Stimulated activated CD8-positive, alpha-beta memory T cell treated with anti-CD3 and anti-CD28 coated beads, Interleukin-15, amount 100 ng/mL, for 24 hours (primary cell): Measurements from ENCODE around the gene CRIM1.

Experiments
- DNase-seq: peaks from one replicate; pipeline ENCODE4 v3.0.0-alpha.2; 2020; ENCODE audit warnings: low read depth

CRIM1 gene

DNA sequence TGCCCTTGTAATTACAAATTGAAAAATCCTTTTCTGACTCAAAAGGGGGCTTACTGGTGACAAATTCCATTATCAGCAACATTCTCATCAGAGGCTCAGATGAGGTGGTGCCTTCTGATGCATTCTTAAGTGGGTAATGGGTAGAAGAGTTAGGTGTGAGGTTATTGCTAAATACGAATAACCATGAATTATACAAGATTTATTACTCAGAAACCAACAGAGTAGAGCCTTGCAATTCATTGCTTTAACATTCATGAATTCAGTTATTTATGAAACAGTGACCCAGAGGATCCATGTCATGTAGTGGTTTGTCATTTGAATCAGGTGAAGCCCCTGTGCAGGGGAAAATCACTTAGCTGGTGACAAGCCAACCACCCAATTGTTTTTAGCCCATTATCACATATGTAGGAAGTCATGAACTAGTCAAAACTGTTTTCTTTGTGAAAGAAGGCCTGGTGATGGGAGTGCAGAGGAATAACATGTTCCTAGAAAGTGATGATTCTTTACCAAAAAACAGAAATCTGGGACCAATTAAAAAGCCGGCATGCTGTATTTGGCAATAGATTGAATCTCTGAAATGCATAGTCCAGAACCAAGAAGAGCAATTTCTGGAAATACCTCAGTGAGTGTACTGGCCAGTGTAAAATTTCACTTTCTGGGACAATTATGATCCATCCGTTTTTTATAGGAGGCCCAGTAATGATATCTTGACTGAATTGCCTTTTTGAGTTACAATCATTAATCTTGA, 70.2 kb downstream of the CRIM1 start:
- no peak for DNase-seq

DNA sequence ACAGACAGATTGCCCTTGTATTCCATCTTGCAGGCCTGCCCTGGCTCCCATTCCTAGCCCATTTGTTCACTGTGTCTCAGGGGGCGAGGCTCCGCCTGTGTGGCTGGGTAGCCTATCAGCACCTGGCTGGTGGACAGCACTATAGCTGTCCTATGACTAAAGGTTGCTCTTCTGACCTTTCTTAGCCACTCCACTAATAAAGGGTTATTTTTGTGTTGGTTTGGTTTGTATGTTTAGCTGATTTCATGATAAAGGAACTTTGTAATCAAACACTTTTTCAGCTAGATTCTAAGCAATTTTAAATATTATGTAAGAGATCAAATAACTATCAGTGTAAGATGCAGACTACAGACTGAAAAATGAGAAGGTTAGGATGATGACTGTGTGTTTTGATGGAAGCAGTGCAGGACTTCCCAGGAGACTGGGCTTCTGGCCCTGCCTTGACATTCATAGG, 72.2 kb downstream of the CRIM1 start:
- no peak for DNase-seq

DNA sequence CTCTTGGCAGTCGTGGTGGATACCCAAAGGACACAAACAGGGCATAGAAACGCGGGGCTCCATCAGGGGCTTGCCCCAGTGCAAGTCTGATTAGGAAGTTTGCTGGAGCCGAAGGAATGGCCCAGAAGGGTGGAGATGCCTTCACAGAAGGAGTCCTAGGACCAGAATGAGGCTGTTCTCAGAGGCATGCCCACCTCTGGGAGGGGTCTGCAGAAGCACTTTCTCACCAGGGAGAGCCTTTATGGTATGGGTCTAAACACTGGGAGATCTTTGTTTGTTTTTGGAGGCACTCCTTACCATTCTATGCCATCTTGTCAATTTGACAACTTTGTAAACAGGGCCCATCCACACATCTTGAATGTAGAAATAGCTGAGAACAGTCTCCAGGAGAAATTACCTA, 75.0 kb downstream of the CRIM1 start:
- no peak for DNase-seq

DNA sequence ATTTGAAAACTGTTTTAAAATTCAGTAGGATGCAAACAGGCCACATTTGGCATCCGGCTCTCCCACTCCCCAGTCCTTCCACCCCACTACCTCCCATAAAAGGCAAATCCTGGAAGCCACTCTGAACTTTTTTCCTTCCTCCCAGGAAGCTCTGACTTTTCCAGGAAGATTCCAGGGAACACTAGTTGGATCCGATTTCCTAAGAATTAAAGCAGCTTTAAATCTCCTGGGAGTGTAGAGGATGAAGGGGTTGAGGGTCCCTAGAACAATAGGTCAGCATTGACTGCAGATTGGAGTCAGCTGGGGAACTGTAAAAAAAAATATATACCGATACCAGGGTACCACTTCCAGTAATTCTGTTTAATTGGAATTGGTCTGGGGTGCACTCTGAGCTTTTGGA, 76.9 kb downstream of the CRIM1 start:
- DNase-seq: no peak

DNA sequence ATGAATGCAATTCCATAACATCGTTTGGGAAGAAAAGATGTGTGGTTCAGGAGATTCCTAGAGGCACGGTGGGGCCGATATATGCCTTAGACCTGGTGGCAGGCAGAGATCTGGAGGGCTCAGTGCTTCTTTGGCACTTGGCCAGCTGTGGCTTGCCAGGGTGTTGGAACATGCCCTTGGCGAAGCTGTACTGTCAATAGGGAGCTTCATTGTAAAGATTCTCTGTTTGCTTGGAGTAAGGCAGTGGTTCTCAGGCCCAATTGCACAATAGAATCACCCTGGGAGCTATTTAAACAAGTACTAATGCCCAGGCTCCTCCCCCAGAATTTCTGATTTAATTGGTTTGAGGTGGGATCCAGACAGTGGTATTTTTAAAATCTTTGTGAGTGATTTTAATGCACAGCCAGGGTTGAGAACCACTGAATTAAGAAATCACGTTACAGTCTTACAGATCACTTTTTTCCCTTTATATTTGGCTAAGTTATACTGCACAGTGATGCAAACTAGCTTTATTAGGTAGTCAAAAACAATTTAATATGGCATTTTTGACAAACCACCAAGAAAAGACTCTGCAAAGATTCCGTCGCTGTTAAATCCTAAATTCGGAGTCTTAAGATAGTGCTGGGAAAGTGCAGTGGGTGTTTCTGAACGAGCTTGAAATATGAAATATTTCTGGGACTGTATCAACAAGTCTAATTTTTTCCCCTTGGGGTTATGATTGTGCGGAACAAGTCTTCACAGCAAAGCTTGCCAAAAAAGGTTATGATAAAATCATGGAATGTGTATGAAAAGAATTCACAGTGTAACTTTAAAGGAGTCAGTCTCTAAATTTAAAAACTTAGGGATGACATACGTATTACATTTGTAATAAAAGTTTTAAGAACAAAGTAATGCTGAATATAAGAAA, 78.0 kb downstream of the CRIM1 start:
- DNase-seq: no peak

DNA sequence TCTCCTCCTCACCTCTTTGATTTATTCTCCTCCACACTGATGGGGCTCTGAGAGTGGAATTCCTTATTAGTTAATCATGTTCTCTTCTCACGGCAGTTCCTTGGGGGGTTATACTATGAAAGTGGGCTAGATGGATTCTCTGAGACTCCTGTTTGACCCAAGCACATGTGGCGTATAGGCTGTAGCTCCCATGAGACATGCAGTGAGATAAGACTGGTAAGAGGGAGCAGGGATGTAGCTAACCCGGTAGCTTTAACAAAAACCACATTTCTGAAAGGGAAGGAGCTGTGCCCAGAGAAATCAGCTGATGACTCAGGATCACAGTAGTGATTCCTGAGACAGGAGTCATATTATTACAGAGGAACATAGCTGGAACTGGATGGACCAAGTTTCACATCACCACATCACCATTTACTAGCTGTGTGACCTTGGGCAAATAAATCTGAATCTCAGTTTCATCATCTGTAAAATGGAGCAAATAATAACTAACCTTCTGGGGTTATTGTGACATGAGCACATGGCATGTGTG, 82.9 kb downstream of the CRIM1 start:
- no peak for DNase-seq

DNA sequence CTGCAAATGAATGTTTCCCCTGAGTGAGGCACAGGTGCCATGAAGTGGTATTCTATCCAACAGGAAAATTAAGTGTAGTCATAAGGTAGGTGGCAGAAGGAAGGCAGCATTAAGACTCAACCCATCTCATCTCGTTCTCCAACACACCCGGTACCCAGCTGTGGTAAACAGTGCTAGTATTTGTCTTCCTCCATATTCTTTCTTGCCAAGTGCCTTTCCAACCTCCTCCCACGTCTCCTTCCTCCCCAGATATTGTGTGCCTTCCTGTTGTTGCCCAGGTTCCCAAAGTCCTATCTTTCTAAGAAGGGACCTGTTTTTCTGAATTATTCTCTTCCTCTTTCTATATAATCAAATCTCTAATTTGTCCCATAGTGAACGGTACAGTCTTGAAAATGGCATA, 83.5 kb downstream of the CRIM1 start:
- DNase-seq: no peak

DNA sequence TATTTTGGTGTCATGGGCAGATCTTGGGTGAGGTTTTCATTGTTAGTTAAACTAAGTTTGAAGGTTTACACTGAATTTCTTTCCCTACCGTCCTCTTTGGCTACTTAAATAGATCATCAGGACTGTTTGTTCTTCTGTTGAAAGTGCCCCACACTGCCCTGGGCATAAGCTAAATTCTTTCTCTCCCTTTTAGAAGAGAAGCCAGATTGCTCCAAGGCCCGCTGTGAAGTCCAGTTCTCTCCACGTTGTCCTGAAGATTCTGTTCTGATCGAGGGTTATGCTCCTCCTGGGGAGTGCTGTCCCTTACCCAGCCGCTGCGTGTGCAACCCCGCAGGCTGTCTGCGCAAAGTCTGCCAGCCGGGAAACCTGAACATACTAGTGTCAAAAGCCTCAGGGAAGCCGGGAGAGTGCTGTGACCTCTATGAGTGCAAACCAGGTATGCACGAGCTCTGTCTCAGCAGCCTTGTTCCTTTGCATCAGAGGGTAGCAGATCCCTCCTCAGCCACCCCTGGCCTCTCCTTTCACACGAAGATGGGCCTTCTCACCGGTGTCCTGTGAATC, 85.6 kb downstream of the CRIM1 start:
- DNase-seq: no peak

DNA sequence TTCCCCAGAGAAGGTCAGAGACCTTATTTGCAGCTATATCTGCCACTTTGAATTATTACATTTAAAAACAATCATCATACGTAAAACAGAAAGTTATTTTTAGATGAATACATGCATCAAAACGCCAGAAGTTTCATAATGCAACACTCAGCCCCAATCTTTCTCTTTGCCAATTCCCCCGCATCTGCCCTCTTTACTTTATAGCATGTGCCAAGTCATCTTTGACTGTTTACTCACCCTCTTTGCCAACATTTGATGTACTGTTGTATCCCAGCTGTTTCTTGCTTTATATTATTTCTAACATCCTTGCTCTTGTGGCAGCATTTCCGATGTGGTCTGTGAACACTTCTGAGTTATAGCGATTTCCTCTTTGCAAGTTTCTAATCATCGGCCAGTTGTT, 86.2 kb downstream of the CRIM1 start:
- DNase-seq: no peak

DNA sequence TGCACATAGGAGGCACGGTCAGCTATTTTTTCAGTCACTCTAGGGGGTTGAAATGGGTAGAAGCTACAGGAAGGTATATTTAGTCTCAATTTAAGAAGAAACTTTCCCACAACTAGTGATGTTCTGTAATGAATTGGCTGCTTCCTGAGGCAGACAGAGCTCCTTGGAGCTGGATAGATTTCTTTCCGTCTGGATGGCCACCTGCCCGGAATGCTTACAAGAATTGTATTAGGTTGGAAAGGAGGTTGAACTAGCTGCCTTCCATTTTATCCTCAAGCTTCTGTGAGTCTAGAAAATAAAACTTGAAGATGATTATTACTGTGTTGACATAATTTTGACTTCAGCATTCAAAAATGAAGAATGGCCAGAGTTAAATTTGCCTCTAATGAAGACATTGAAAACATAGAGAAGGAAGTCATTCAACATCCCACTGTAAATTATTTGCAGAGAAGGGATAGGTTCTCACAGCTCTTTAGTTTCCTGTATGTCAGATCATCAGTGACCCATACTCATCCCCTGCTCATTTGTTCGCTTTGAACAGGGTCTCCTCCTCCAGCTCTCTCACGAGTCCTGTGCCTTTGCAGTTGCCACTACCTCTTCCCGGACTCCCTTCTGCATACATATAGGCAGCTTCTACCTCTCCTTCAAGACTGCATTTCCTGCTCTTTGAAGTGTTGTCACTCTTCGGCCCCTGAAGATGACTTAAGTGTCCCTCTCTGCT, 88.8 kb downstream of the CRIM1 start:
- no peak for DNase-seq

DNA sequence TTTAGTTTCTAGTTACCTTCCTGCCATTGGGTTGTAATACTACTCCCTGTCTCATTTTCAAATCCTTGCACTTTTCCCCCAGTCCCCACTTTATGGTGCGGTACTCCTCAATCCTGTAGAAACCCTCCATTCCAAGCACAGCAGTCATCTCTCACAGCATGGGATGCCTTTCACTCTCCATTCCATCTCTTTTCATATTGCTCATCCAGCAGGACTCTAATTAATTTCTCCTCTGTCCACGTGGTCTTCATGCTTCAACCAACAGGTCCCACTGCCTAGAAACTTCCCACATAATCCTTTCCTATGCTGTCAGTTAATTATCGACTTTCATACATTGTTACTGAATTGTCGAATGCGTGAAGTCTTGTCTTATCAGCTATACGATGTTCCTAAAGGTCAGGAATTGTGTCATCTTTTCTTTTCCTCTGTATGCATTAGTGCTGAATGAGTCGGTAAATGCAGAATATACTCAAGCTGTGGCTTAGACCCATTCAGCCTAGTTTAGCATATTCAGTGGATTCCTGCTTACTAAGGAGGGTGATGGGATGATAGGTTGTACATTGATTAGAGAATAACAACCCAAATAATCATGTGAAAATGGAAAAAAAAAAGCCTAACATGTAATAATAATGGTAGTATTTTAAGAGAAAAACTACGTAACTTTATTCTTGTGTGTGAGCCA, 89.7 kb downstream of the CRIM1 start:
- no peak for DNase-seq

DNA sequence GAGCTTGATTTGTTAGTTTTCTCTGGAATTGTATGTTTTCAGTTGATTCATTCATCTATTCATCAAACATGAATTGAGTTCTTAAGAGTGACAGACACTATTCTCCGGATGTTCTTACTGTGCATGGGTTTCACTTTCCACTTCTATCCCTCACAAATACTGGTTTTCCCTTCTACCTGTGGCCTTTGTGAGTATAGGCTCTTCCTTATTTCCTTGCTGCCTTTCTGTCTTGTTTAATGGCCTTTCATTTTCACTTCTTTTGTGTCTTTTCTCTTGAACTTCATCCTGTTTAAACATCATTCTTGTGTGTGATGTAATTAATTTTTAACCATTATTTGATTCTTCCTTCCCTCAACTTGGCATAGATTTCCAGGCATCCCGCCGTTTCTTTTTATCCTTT, 90.7 kb downstream of the CRIM1 start:
- no peak for DNase-seq

DNA sequence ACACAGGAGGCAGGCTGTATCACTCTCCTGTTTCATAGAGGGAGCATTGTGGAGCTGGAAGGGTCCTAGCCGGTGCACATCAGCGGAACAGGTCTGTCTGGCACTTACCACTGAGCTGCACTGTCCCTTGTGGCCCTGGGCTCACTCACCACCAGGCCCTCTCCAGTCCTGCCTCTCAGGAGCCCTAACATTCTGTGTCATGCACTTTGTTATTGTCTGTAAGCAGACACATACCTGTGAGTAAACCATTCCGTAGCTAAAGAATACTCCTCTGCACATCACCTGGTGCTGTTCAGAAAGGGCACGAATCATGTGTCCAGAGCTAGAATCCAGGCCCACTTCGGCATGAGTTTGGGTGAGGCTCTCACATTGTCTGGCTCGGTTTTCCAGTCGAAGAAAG, 93.6 kb downstream of the CRIM1 start:
- DNase-seq: no peak

DNA sequence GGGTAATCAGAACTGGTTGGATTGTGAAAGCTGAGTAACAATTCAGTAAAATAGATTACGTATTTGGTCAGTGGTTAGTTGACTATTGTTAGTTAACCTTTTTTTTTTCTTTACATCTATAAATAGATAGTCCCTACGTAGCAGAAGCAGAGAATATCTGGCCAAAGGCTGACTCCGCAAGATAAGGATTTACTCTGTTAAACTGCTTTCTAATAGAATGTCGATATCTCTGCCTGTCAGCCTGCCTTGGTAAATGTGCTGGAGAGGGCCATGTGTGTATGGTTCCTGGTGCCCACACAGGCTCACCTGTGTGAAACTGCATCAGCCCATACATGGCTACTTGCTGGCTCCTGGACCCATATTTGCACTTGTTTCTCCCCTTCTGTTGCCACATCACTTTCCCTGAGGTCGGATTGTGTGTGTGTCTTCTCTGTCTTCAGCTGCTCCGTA, 94.4 kb downstream of the CRIM1 start:
- no peak for DNase-seq

DNA sequence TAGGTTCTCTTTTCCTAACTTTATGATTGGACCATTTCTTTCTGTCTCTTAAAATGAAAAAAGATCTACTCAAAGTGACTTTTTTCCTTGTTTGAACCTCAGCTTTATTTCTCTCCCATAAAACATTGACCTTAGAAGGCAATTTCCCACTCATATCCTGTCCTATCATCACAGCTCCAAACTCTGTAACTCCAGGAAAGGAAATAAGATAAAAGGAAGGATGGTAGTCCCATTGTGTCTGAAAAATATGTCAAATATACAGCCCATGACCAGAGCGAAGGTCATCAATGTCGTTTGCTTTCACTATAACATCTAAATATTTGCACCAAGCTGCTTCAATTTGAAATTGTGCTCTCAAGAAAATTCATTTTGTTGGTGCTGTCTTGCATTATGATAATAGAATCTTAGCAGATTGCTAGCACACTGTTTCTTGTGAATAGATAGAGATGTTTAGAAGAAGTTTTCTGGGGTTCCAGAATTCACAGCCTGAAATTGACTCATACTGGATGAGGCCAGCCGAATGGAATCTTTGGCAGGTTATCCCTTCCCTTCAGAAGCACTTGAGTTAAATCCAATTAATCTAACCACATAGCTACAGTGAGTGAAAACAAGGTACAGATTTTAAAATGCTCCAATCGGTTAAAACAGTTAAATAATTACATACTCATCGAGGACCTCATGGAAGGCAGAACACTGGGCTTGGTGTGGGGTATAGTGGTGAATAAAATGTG, 95.1 kb downstream of the CRIM1 start:
- no peak for DNase-seq

DNA sequence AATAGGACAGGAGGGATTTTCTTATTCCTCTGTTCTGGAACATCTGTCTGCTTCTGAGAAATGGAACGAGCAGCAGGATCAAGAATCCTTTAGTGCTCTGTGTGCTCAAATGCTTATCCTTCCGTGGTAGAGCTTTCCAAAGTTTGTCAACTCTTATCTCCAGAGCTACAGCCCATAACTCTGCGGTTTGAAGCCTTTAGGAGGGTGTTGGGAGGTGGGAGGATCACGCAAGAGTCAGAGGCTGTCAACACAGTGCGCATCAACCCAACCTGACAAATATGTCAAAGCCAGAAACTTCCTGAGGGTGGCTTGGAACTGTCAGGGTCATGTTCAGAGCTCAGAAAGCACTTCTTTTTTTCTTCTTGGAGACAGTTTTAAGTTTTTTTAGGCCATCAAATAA, 95.9 kb downstream of the CRIM1 start:
- DNase-seq: no peak

DNA sequence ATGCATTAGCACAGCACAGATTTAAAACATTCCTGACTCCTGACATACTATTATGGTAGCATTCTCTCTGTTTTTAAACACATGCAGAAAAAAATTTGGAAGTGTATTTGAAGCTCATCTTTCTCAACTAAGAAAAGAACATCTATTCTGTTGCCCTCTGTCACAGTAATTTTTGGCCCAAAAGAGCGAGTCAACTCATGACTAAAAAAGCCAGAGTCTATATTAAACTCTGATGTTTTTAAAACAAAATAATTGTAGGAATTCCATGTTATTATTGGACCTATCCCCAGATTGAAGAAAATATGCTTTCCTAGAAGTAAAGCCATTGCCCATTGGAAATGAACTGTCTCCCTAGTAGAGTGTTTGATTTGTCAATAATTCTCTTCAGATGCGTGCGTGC, 96.7 kb downstream of the CRIM1 start:
- DNase-seq: no peak

DNA sequence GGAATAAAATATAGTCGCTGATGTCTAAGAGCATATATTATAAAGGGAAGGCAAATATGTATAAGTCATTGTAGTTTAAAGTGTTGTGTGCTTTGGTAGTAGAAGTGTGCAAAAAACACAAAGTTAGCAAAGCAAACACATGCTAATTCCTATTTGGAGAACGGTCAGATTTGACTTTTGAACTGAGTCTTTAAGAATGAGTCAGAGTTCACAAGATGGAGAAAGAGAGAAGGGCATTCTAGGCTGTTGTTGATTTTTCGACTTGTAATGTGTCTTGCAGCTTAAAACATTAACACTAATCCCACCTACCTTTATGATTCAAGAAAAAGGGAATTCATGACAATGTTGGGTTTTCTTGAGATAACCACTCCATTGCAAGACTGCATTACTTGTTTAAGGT, 98.1 kb downstream of the CRIM1 start:
- DNase-seq: no peak

DNA sequence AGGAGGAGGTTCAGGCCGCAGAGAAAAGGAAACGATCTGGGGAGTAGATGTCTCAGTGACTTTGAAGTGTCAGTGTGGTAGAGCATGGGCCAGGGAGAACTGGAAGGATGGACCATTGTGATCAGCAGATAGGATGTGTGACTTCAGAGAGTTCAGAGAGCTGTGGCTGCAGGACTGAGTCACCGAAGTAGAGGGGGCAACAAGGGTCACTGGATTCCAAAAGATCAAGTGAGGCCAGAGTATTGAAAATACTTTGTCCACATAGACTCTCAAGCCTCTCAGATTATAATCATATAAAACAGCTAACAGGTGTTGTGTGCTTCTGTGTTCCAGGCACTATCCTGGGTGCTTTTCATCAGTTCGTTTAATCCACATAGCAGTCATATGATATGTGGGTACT, 99.4 kb downstream of the CRIM1 start:
- no peak for DNase-seq

DNA sequence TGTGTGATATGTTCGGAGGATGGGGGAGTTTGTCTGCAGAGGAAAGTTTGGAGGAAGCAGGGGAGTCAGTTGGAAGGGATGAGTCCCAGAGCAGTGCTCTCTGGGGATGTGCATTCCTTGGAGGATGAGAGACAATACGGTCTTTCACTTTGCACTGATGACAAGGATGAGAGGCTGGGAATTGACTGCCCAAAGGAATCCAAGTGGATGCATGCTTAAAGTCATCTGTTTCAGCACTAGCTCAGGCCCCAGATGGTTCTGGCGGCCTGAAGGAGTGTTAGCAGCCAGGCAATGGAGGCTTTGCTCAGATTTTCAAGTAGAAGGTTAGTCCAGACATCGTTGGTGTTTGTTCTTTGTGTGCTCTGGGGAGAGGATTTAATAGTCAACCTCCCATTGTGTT, 100.2 kb downstream of the CRIM1 start:
- no peak for DNase-seq
